Measurements from ENCODE around the gene RUFY4. TPM values are rescaled to one million over a fixed set of nuclear protein-coding genes. Genes with fewer than 3 reads are reported as not detected.
"Not testable (repeated sequence)": the region's sequence is repeated elsewhere in the genome, so short reads cannot be mapped to it uniquely, and the experiment has no call there.

Gene RUFY4
- total and polyA plus RNA-seq, 9 donors: 0.14 to 0.28 (median 0.22) TPM; not detected in 2

GRCh38 chr2:218041302-218042168 is 27.5 kb upstream of the RUFY4 start:
- no peak for DNase-seq
- Histone ChIP-seq H3K9me3 (replicated peaks; ENCODE audit: control insufficient read depth, low read depth, low read length) (peaks cover 7% of the 10 kb centered on the region), H3K4me1 (ENCODE audit: control insufficient read depth, insufficient read depth, low read length) (no peaks in the 10 kb centered on the region), H3K36me3 (ENCODE audit: control insufficient read depth, insufficient read depth, low read length) (no peaks in the 10 kb centered on the region), H3K27me3 (ENCODE audit: control insufficient read depth, insufficient read depth, low read length) (peaks cover 4% of the 10 kb centered on the region), H3K27ac (ENCODE audit: low read length) (no peak overlapping the region), H3K4me3 (ENCODE audit: low read length) (no peak overlapping the region)
- no CpG with 5 or more reads among the region's 2 CpGs for WGBS (ENCODE audit: insufficient coverage)

- Histone ChIP-seq H3K27me3 (ENCODE audit: control insufficient read depth, insufficient read depth, low read length) (peaks cover 4% of the 10 kb centered on the region), H3K4me1 (ENCODE audit: control insufficient read depth, insufficient read depth, low read length) (no peaks in the 10 kb centered on the region), H3K27ac (ENCODE audit: low read length) (no peak overlapping the region), H3K4me3 (ENCODE audit: low read length) (no peak overlapping the region), H3K36me3 (ENCODE audit: control insufficient read depth, insufficient read depth, low read length) (no peaks in the 10 kb centered on the region), H3K9me3 (replicated peaks; ENCODE audit: control insufficient read depth, low read depth, low read length) (peaks cover 7% of the 10 kb centered on the region)
- 100% methylated on average over 1 of the region's 1 CpG for WGBS (ENCODE audit: insufficient coverage)
- DNase-seq: no peak
These were observed 26.0 kb upstream of the RUFY4 start for GRCh38 chr2:218043100-218043499.

GRCh38 chr2:218043701-218044109 is 25.3 kb upstream of the RUFY4 start:
- 83% methylated on average over 5 of the region's 5 CpGs for WGBS (ENCODE audit: insufficient coverage)
- Histone ChIP-seq H3K27me3 (ENCODE audit: control insufficient read depth, insufficient read depth, low read length) (peaks cover 4% of the 10 kb centered on the region), H3K4me1 (ENCODE audit: control insufficient read depth, insufficient read depth, low read length) (no peaks in the 10 kb centered on the region), H3K9me3 (replicated peaks; ENCODE audit: control insufficient read depth, low read depth, low read length) (peaks cover 7% of the 10 kb centered on the region), H3K4me3 (ENCODE audit: low read length) (no peak overlapping the region), H3K27ac (ENCODE audit: low read length) (no peak overlapping the region), H3K36me3 (ENCODE audit: control insufficient read depth, insufficient read depth, low read length) (no peaks in the 10 kb centered on the region)
- DNase-seq: no peak

GRCh38 chr2:218044599-218044998 is 24.5 kb upstream of the RUFY4 start:
- H3K36me3 ChIP-seq (ENCODE audit: control insufficient read depth, insufficient read depth, low read length); H3K27ac ChIP-seq (ENCODE audit: low read length); DNase-seq; H3K4me3 ChIP-seq (ENCODE audit: low read length); H3K4me1 ChIP-seq (ENCODE audit: control insufficient read depth, insufficient read depth, low read length); H3K27me3 ChIP-seq (ENCODE audit: control insufficient read depth, insufficient read depth, low read length): not testable (repeated sequence)
- peaks cover 11% of the 10 kb centered on the region for H3K9me3 ChIP-seq (replicated peaks; ENCODE audit: control insufficient read depth, low read depth, low read length)
- no CpG with 5 or more reads among the region's 1 CpG for WGBS (ENCODE audit: insufficient coverage)

GRCh38 chr2:218046238-218046637 is 22.8 kb upstream of the RUFY4 start:
- peak overlapping the region; percentile 7 for H3K27ac ChIP-seq (ENCODE audit: low read length)
- peak; percentile 73 for DNase-seq

GRCh38 chr2:218047536-218048225 is 21.4 kb upstream of the RUFY4 start:
- WGBS (ENCODE audit: insufficient coverage): no CpG with 5 or more reads among the region's 8 CpGs
- peaks cover 14% of the 10 kb centered on the region for H3K9me3 ChIP-seq (replicated peaks; ENCODE audit: control insufficient read depth, low read depth, low read length)
- no peaks in the 10 kb centered on the region for H3K4me1 ChIP-seq (ENCODE audit: control insufficient read depth, insufficient read depth, low read length)
- H3K36me3 ChIP-seq (ENCODE audit: control insufficient read depth, insufficient read depth, low read length): no peaks in the 10 kb centered on the region
- no peak for DNase-seq
- no peaks in the 10 kb centered on the region for H3K27me3 ChIP-seq (ENCODE audit: control insufficient read depth, insufficient read depth, low read length)
- no peak overlapping the region for H3K4me3 ChIP-seq (ENCODE audit: low read length)
- H3K27ac ChIP-seq (ENCODE audit: low read length): no peak overlapping the region

More at GRCh38 chr2:218046238-218046637, 22.8 kb upstream of the RUFY4 start:
- no CpG with 5 or more reads among the region's 4 CpGs for WGBS (ENCODE audit: insufficient coverage)
- Histone ChIP-seq H3K27me3 (ENCODE audit: control insufficient read depth, insufficient read depth, low read length) (no peaks in the 10 kb centered on the region), H3K4me1 (ENCODE audit: control insufficient read depth, insufficient read depth, low read length) (no peaks in the 10 kb centered on the region), H3K4me3 (ENCODE audit: low read length) (no peak overlapping the region), H3K36me3 (ENCODE audit: control insufficient read depth, insufficient read depth, low read length) (no peaks in the 10 kb centered on the region), H3K9me3 (replicated peaks; ENCODE audit: control insufficient read depth, low read depth, low read length) (peaks cover 14% of the 10 kb centered on the region)

GRCh38 chr2:218051903-218052302 is 17.1 kb upstream of the RUFY4 start:
- WGBS (ENCODE audit: insufficient coverage): no CpG with 5 or more reads among the region's 3 CpGs
- no peaks in the 10 kb centered on the region for H3K36me3 ChIP-seq (ENCODE audit: control insufficient read depth, insufficient read depth, low read length)
- no peak for DNase-seq

GRCh38 chr2:218059289-218059688 is 9.8 kb upstream of the RUFY4 start:
- Histone ChIP-seq H3K27ac (ENCODE audit: low read length) (no peak overlapping the region), H3K4me1 (ENCODE audit: control insufficient read depth, insufficient read depth, low read length) (no peaks in the 10 kb centered on the region), H3K36me3 (ENCODE audit: control insufficient read depth, insufficient read depth, low read length) (no peaks in the 10 kb centered on the region), H3K27me3 (ENCODE audit: control insufficient read depth, insufficient read depth, low read length) (peaks cover 4% of the 10 kb centered on the region), H3K4me3 (ENCODE audit: low read length) (no peak overlapping the region), H3K9me3 (replicated peaks; ENCODE audit: control insufficient read depth, low read depth, low read length) (no peaks in the 10 kb centered on the region)
- no CpG with 5 or more reads among the region's 3 CpGs for WGBS (ENCODE audit: insufficient coverage)
- no peak for DNase-seq

More at GRCh38 chr2:218051903-218052302, 17.1 kb upstream of the RUFY4 start:
- H3K9me3 ChIP-seq (replicated peaks; ENCODE audit: control insufficient read depth, low read depth, low read length): peaks cover 6% of the 10 kb centered on the region
- H3K27me3 ChIP-seq (ENCODE audit: control insufficient read depth, insufficient read depth, low read length): no peaks in the 10 kb centered on the region
- no peak overlapping the region for H3K4me3 ChIP-seq (ENCODE audit: low read length)
- no peak overlapping the region for H3K27ac ChIP-seq (ENCODE audit: low read length)
- H3K4me1 ChIP-seq (ENCODE audit: control insufficient read depth, insufficient read depth, low read length): no peaks in the 10 kb centered on the region

GRCh38 chr2:218060118-218060517 is 8.9 kb upstream of the RUFY4 start:
- H3K36me3 ChIP-seq (ENCODE audit: control insufficient read depth, insufficient read depth, low read length): no peaks in the 10 kb centered on the region
- WGBS (ENCODE audit: insufficient coverage): 61% methylated on average over 5 of the region's 5 CpGs
- peaks cover 4% of the 10 kb centered on the region for H3K27me3 ChIP-seq (ENCODE audit: control insufficient read depth, insufficient read depth, low read length)
- H3K27ac ChIP-seq (ENCODE audit: low read length): no peak overlapping the region
- no peak for DNase-seq
- no peak overlapping the region for H3K4me3 ChIP-seq (ENCODE audit: low read length)
- no peaks in the 10 kb centered on the region for H3K4me1 ChIP-seq (ENCODE audit: control insufficient read depth, insufficient read depth, low read length)
- no peaks in the 10 kb centered on the region for H3K9me3 ChIP-seq (replicated peaks; ENCODE audit: control insufficient read depth, low read depth, low read length)

GRCh38 chr2:218060950-218061660 is 7.9 kb upstream of the RUFY4 start:
- H3K4me3 ChIP-seq (ENCODE audit: low read length): no peak overlapping the region
- WGBS (ENCODE audit: insufficient coverage): 97% methylated on average over 6 of the region's 7 CpGs
- no peaks in the 10 kb centered on the region for H3K4me1 ChIP-seq (ENCODE audit: control insufficient read depth, insufficient read depth, low read length)
- H3K27ac ChIP-seq (ENCODE audit: low read length): no peak overlapping the region
- DNase-seq: no peak
- peaks cover 4% of the 10 kb centered on the region for H3K27me3 ChIP-seq (ENCODE audit: control insufficient read depth, insufficient read depth, low read length)
- no peaks in the 10 kb centered on the region for H3K36me3 ChIP-seq (ENCODE audit: control insufficient read depth, insufficient read depth, low read length)
- H3K9me3 ChIP-seq (replicated peaks; ENCODE audit: control insufficient read depth, low read depth, low read length): no peaks in the 10 kb centered on the region

All from muscle of leg (tissue), 11 donors.